Bronchial epithelial cell (primary cell): ENCODE data around the gene ERBB4. TPM values are rescaled to one million over a fixed set of nuclear protein-coding genes. Genes with fewer than 3 reads are reported as not detected.

Source experiments
- DNase-seq: peaks from one replicate; pipeline ENCODE4 v3.0.0-alpha.2; 2010; ENCODE audit warnings: low read depth
- FAIRE-seq: peaks from 2 replicates; lab custom pipeline; 2011; peaks lifted over from hg19 to GRCh38; lab: Jason Lieb, UNC
- H3K27me3 ChIP-seq: 2 replicates; pipeline ENCODE4 v1.5.1; 2011; ENCODE audit warnings: low read length; ENCODE audit not compliant: control insufficient read depth, insufficient read depth
- H3K36me3 ChIP-seq: 2 replicates; pipeline ENCODE4 v1.5.1; 2011; ENCODE audit warnings: low read length; ENCODE audit not compliant: control insufficient read depth, insufficient read depth
- H3K4me3 ChIP-seq: 2 replicates; pipeline ENCODE4 v1.5.1; 2011; ENCODE audit warnings: mild to moderate bottlenecking, low read depth, low read length, control low read depth
- total RNA-seq: library from RNA; depleted of rRNA; stranded (reverse); fragments of >200 nt; gene quantifications from 2 replicates; pipeline ENCODE4 v1.2.1, GENCODE V29; 2014
- TF ChIP-seq, protein P1 (sequence below): IDR thresholded peaks from 2 replicates; pipeline ENCODE4 v1.5.1; 2011; ENCODE audit warnings: mild to moderate bottlenecking, moderate library complexity, low read length, control low read depth, inconsistent platforms; ENCODE audit not compliant: insufficient read depth, severe bottlenecking

Gene ERBB4
- total RNA-seq, 1 donor from 2014 or later, result under 0.01 TPM

DNA sequence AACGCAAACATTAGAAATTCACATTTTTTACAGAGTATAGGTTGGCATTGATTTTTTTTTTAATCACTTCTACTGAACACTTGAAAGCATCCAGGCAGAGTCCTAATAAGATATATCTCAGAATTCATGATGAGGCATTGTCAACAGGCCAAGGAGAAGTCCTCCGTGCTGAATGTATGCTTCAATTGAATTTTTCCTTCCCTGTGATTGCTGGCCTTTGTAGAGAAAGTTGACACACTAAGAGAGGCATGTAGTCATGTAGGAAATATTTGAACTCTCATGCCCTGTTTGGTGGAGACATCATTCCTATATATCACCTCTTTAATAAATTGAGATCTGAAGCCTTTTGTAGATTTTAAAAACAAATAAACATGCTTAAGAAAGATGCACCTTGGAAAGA, 1137.3 kb downstream of the ERBB4 start:
- FAIRE-seq (no peak), DNase-seq (peak; percentile 58)
- no peaks in the 10 kb centered on the region for H3K27me3 ChIP-seq
- no peak overlapping the region for H3K4me3 ChIP-seq
- H3K36me3 ChIP-seq, result no peaks in the 10 kb centered on the region
- TF ChIP-seq, protein P1, sequence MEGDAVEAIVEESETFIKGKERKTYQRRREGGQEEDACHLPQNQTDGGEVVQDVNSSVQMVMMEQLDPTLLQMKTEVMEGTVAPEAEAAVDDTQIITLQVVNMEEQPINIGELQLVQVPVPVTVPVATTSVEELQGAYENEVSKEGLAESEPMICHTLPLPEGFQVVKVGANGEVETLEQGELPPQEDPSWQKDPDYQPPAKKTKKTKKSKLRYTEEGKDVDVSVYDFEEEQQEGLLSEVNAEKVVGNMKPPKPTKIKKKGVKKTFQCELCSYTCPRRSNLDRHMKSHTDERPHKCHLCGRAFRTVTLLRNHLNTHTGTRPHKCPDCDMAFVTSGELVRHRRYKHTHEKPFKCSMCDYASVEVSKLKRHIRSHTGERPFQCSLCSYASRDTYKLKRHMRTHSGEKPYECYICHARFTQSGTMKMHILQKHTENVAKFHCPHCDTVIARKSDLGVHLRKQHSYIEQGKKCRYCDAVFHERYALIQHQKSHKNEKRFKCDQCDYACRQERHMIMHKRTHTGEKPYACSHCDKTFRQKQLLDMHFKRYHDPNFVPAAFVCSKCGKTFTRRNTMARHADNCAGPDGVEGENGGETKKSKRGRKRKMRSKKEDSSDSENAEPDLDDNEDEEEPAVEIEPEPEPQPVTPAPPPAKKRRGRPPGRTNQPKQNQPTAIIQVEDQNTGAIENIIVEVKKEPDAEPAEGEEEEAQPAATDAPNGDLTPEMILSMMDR, result no peak

DNA sequence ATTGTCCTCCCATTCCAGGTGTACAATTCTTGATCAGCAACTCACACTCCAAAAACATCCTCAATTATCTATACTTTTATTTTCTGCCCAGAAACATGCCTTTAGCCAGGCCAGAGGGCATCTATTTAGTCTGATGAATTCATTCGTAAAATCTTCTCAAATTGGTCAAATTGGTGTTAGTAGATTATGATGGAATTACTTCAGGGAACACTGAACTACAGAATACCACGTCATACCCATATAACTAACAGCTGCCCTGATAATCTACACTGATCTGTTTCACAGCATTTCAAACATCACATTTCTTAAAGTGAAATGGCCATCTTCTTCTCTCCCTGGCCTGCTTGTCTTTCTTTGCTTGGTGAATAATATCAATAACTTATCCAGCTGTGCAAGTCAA, 1140.8 kb downstream of the ERBB4 start:
- DNase-seq (no peak), FAIRE-seq (no peak)
- no peaks in the 10 kb centered on the region for H3K27me3 ChIP-seq
- no peak overlapping the region for H3K4me3 ChIP-seq
- H3K36me3 ChIP-seq, result no peaks in the 10 kb centered on the region
- TF ChIP-seq, protein P1, result no peak

DNA sequence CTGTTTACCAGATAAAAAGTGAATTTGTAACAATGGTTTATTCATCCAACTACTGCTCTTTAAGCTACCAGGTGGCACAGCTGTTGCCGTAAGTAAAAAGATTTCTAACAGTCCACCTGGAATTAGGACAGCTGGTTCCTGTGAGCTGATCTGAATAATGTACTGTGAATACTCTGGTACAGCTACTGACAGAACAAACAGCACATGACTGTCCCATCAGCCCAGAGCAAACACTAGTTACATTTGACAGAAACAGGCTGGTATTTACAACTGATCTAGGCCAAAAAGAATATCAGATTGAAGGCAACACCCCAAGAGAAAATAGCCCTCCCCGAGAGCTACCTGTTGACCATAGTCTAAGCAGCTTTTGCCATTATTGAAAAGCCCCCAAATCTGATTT, 1141.8 kb downstream of the ERBB4 start:
- no peak for DNase-seq
- FAIRE-seq, result no peak

DNA sequence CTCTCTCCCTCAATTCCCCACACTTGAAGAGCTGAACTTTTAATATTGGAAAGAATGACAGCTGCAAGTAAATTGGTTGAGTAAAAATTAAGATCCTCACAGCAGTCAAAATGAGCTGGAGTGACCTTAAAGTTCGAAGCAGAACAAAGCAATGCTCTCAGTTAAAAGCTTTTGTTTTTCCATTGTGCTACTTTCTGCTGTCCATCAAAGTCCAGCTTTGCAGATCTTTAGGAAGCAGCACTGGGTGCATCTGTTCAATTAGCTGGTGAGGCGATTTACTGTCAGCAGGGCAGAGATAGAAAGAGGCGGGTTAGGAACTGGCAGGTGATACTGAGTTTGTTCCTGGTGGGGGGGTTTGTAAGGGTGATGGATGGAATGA, 1147.4 kb downstream of the ERBB4 start:
- TF ChIP-seq, protein P1, result no peak
- FAIRE-seq (no peak), DNase-seq (no peak)
- Histone ChIP-seq H3K36me3 (no peaks in the 10 kb centered on the region), H3K27me3 (no peaks in the 10 kb centered on the region), H3K4me3 (no peak overlapping the region)

More for the DNA sequence above, 1141.8 kb downstream of the ERBB4 start:
- TF ChIP-seq, protein P1, result no peak
- no peaks in the 10 kb centered on the region for H3K36me3 ChIP-seq
- no peaks in the 10 kb centered on the region for H3K27me3 ChIP-seq
- no peak overlapping the region for H3K4me3 ChIP-seq

DNA sequence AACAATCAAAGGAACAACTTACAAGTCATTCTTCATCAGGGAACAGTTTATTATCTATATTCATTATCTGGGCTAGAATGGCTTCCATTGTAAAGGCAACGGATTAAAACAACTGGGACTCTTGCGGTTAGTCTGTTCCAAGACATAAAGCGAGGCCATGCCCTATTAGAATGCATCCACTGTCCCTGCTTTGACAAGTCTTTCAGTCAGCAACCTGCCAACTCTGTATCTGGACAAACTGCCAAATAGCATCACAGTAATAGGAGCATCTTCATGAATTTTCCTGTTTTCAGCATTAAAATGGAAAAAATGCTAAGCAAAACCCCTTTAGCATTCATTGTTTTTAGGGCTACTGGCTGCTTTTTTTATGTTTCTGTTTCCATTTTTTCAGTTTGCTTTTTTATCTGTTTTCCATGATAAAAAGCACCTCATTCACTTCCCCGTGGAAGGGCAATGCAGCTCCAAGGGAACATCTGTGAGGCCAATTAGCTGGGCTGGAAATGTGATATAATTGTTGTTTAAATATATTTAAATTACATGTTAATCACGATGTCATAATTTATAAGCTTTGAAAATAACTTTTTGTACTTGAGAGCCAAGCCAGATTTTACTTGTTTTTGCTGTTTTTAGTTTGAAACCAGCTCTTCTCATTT, 1147.9 kb downstream of the ERBB4 start:
- no peaks in the 10 kb centered on the region for H3K36me3 ChIP-seq
- TF ChIP-seq, protein P1, result no peak
- H3K27me3 ChIP-seq, result no peaks in the 10 kb centered on the region
- FAIRE-seq, result no peak
- DNase-seq, result no peak
- no peak overlapping the region for H3K4me3 ChIP-seq

DNA sequence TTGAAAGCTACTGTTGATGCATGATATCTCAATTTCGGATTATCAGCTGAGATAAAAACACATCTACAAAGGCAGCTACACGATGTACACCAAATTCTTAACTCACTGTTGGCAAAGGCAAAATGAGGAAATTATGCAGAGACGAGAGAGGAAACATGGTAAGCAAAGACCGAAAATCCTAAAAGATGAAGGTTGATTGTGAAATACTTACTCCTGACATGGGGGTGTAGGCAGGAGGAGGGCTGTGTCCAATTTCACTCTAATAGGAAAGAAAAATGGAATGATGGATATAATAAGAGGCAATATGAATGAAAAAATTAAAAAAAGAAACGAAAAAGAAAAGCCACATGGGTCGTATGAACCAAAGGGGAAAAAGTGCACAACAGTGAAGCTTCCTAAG, 1150.9 kb downstream of the ERBB4 start:
- Histone ChIP-seq H3K36me3 (no peaks in the 10 kb centered on the region), H3K27me3 (no peaks in the 10 kb centered on the region), H3K4me3 (no peak overlapping the region)
- FAIRE-seq, result no peak
- no peak for DNase-seq
- TF ChIP-seq, protein P1, result no peak
